GM12874 (cell line): ENCODE data around the gene SOX8.

Experiments
- TF ChIP-seq, protein P1 (sequence below): IDR thresholded peaks from 2 replicates; pipeline ENCODE4 v1.5.1; 2011; ENCODE audit warnings: low read depth, mild to moderate bottlenecking, control low read depth, low read length, moderate library complexity; ENCODE audit not compliant: insufficient read depth

SOX8 gene

DNA sequence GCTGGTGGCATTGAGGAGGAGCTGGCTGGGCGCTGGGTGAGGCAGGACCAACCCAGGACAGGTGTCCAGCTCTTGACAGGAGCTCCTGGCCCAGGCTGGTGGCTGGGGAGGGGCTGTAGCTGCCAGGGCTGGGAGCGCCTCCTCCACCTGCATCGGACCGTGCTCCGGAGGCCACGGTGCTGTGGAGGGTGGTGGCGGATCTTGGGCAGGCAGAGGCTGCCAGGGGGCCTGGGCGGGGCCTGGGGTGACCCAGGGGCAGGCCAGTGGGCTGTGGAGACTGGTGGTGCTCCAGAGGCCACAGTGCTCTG lies 32.0 kb downstream of the SOX8 start:
- TF ChIP-seq, protein P1, sequence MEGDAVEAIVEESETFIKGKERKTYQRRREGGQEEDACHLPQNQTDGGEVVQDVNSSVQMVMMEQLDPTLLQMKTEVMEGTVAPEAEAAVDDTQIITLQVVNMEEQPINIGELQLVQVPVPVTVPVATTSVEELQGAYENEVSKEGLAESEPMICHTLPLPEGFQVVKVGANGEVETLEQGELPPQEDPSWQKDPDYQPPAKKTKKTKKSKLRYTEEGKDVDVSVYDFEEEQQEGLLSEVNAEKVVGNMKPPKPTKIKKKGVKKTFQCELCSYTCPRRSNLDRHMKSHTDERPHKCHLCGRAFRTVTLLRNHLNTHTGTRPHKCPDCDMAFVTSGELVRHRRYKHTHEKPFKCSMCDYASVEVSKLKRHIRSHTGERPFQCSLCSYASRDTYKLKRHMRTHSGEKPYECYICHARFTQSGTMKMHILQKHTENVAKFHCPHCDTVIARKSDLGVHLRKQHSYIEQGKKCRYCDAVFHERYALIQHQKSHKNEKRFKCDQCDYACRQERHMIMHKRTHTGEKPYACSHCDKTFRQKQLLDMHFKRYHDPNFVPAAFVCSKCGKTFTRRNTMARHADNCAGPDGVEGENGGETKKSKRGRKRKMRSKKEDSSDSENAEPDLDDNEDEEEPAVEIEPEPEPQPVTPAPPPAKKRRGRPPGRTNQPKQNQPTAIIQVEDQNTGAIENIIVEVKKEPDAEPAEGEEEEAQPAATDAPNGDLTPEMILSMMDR, result no peak

DNA sequence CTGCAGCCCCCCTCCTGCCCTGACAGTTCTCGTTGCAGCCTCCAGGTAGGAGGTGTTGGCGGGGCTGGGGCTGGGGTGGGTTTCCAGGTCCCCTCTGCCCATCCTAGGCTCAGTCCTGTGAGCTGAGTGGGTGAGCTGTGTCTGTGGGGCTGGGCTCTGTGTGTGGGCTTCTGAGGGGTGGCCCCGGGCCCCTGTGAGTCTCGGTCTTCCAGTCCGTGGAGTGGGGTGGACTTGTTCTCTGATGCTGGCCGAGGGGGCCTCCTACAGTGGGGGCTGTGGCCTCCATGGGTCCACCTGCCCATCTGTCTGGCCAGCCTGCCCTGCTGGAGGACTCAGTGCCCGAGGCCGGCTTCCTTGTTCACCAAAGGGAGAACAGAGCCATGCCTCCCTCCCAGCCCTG lies 32.7 kb downstream of the SOX8 start:
- TF ChIP-seq, protein P1, result no peak

DNA sequence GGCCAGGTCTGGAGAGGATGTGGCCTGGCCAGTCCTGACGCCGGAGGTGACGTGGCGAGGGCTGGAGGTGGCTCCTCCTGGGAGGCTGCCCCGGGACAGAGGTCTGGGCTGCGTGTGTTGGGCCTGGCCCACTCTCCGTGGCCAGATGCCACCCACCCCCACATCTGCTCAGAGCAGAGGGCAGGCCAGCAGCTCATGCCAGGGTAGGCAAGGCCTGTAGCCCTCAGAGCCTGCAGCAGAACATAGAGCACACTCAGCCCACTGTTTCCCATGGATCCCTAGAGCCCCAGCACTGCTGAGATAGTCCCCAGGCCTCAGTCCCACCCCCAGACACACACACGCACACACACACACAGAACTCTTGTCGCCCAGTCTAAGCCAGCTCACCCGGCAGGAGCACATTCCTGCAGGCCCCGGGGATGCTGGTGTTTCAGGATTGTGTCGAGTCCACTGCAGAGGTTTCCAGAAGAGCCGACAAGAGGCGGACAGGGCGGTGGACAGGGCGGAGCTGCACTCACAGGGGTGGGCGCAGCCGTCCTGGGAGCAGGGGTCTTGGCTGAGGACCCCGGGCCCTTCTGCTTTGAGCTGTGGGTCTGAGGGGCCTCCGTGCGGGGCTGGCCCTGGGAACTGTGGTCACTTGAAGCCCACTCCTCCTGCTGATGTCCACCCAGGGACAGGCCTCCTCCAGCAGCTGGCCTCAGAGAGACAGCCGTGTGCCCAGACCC lies 33.4 kb downstream of the SOX8 start:
- TF ChIP-seq, protein P1, result no peak

DNA sequence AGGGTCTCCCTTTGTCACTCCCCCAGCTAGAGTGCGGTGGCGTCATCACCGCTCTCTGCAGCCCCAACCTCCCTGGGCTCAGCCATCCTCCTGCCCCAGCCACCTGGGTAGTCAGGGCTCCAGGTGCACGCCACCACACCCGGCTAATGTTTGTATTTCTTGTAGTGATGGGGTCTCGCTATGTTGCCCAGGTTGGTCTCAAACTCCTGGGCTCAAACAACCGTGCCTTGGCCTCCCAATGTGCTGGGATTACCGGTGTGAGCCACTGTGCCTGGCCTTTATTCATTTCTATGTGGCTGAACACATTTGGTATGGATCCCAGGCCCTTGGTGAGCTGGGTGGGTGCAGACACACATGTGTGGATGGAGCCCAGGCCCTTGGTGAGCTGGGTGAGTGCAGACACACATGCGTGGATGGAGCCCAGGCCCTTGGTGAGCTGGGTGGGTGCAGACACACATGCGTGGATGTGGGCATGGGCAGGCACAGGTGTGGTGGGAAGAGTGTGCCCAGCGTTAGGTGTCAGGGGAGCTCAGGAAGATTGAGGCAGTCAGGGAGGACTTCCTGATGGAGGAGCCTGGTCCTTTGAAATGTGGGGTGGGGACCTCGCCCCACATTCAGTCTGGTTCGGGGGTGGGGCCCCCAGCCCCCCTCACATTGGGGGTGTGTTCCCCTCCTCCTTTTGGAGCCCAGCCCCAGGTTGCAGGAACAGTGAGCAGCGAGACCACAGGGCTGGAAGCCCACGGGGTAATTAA lies 37.1 kb downstream of the SOX8 start:
- TF ChIP-seq, protein P1, result no peak

DNA sequence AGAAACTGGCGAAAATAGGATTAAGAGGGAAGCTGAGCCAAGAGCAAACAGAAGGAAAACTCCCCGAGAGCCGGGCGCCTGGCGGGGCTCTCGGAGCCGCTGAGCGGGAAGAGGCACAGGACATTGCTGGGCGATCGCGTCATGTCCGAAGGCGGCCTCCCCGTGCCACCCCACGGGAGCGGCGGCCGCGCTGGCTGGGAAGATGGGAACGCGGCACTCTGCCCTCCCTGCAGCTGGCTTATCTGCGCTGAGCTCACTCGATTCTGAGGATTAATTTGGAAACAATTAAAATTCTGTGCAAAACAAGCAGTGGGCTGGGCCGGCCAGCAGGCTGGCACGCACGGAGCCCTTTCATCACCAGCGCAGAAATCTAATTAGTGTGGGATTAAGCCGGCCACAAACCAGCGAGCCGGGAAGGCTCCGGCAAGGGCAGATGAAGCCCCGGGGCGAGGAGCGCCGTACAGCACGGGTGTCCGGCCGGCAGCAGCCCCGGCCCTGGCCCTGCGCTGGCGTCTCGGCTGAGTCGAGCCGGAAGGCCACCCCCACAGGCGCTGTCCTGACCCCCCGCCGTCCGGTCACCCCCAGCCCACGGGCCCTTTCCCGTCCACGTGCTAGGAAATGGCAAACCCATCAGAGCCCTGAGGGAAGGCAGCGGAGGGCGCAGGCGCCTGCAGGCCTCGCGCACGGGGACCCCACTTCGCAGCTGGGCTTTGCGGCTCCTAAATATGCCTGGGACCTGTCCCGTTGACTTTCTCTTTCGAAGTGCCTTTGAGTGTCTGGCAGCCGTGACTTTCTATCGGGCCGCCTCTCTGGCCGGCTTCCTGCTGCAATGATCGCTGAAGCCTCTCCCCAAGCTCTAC lies 37.9 kb downstream of the SOX8 start:
- TF ChIP-seq, protein P1, result no peak

DNA sequence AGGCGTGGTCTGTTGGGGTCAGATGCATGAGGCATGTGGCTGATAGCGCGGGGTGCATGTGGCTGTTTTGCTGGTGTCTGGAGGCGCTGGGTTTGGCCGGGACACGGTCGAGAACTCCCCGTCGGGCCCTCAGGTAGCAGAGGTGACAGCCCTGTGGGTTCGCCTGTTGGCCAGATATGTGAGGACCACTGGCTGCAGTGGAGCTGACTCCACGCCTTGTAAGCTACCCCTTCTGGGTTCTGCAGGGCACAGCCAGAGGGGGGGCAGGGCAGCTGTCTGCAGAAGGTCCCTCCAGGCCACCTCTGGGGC lies 38.5 kb downstream of the SOX8 start:
- TF ChIP-seq, protein P1, result no peak

DNA sequence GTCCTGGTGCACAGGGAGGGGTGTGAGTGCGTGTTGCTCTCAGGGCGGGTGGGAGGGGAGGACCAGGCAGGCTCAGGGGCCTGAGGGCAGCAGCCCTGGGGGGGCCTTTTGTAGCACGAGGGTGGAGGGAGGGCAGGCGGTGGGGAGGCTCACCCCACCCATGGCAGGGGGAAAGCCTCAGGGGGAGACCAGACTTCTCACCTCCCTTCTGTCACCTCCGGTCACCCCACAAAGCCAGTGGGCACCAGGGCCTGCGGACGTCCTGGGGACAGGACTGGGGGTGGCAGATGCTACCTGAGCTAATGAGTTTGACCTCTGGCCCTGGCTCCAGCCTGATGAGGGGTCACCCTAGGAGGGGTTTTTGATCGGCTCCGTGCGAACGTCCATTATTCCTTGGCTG lies 39.0 kb downstream of the SOX8 start:
- TF ChIP-seq, protein P1, result no peak
